ENCODE results near the gene EPAS1. TPM values are rescaled to one million over a fixed set of nuclear protein-coding genes. Genes with fewer than 3 reads are reported as not detected.
A peak's percentile ranks its signal among the peaks of the same experiment; 100 is the strongest.

Gene EPAS1
- total and polyA plus RNA-seq, 9 of the 15 experiments (the other 6 are each of a cell fraction or from before 2014, with no cell fraction given), result 0.25 to 11.2 (median 4.1) TPM

DNA sequence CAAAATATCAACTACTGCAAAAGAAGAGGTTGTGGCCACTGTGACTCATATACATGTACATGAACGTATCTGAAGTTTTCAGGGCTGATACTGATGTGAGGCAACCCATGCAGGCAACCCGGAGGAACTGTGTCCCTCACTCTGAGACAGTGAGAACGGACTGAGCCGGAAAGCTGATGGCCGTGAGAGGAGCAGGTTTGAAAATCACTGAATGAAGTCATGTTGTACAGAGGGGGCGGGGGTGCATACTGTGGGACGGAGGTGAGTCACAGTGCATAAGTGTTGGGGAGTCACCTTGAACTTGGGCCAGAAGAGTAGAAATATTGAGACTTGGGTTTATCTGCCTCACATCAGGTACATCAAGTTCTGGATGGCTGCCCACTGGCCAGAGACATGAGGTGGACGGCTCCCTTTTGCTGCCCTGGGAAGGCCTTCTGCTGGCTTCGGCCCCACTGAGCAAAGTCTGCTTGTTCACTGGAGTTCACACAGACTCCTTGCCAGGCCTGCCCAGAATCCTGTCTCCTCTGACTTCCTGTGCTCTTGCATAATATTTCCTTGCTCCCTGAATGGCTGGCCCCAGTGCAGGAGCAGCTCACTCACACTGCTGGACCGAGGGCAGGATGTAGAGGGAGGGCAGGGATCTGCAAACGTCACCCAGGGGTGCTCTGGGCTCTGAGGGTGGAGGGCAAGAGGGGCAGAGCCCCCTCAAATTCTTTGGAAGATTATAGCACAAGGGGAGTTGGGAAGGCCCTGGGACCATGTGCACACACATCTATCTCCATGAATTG lies 18.1 kb downstream of the EPAS1 start (continued):
- TF ChIP-seq RREB1 (CRISPR knock-in tag; IDR thresholded peaks at IDR 0.05) (peak; percentile 64; the same call in 1 of the 2 replicates), TRIM28 (IDR thresholded peaks at IDR 0.05) (peak; percentile 29; the same call in 1 of the 2 replicates), TAF1 (IDR thresholded peaks at IDR 0.05; ENCODE audit: control insufficient read depth, extremely low read depth, insufficient read depth, low read length, severe bottlenecking) (peak; percentile 31), KLF13 (tag; IDR thresholded peaks at IDR 0.05; ENCODE audit: borderline replicate concordance, low read depth) (no peak), HDAC6 (IDR thresholded peaks at IDR 0.05; ENCODE audit: low read depth, low read length) (no peak), ELF4 (CRISPR knock-in tag; IDR thresholded peaks at IDR 0.05) (peak; percentile 50; the same call in 1 of the 2 replicates), ZNF740 (CRISPR knock-in tag; IDR thresholded peaks at IDR 0.05) (no peak), ZNF740 (tag; IDR thresholded peaks at IDR 0.05) (no peak), CHD2 (IDR thresholded peaks at IDR 0.05; ENCODE audit: low read depth, low read length) (no peak), PBX2 (CRISPR knock-in tag; IDR thresholded peaks at IDR 0.05; ENCODE audit: low read depth) (no peak), PBX2 (tag; conservative IDR thresholded peaks at IDR 0.05; ENCODE audit: low read depth) (no peak; the same call in 1 of the 2 replicates), TCF7L2 (IDR thresholded peaks at IDR 0.05; ENCODE audit: low read depth, low read length) (no peak)
- TF ChIP-seq, protein P1, sequence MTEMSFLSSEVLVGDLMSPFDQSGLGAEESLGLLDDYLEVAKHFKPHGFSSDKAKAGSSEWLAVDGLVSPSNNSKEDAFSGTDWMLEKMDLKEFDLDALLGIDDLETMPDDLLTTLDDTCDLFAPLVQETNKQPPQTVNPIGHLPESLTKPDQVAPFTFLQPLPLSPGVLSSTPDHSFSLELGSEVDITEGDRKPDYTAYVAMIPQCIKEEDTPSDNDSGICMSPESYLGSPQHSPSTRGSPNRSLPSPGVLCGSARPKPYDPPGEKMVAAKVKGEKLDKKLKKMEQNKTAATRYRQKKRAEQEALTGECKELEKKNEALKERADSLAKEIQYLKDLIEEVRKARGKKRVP (CRISPR knock-in tag; IDR thresholded peaks at IDR 0.05), result peak; percentile 31; the same call in 1 of the 2 replicates
- TF ChIP-seq, protein P2, sequence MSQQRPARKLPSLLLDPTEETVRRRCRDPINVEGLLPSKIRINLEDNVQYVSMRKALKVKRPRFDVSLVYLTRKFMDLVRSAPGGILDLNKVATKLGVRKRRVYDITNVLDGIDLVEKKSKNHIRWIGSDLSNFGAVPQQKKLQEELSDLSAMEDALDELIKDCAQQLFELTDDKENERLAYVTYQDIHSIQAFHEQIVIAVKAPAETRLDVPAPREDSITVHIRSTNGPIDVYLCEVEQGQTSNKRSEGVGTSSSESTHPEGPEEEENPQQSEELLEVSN (IDR thresholded peaks at IDR 0.05; ENCODE audit: borderline replicate concordance in 1 of 2, extremely low read depth in 1 of 2, insufficient read depth in 1 of 2, insufficient read length in 1 of 2, low read depth in 1 of 2, low read length in 1 of 2, poor library complexity in 1 of 2, severe bottlenecking in 1 of 2), result no peak
